H1 (cell line): ENCODE data around the gene ZNF648.
"Not testable (repeated sequence)": the region's sequence is repeated elsewhere in the genome, so short reads cannot be mapped to it uniquely, and the experiment has no call there.

Source experiments
- KDM1A ChIP-seq: fragments of 200-600, 300-600 bp; sonication (generic); IDR thresholded peaks from 2 replicates; pipeline ENCODE4 v1.7.1; 2016; ENCODE audit warnings: mild to moderate bottlenecking, low read length, borderline replicate concordance
- POLR2A ChIP-seq, 2 experiments: IDR thresholded peaks; 1 replicate in 1 of 2; 2 replicates in 1 of 2; pipeline ENCODE4 v1.6.1; 2011; ENCODE audit warnings: low read depth in 2 of 2, low read length in 2 of 2, mild to moderate bottlenecking in 2 of 2; ENCODE audit errors: control extremely low read depth in 1 of 2
- POLR2AphosphoS5 ChIP-seq: IDR thresholded peaks from 2 replicates; pipeline ENCODE4 v1.6.1; 2011; ENCODE audit warnings: low read depth, low read length
- RAD21 ChIP-seq, 2 experiments: IDR thresholded peaks in 1 of 2; conservative IDR thresholded peaks in 1 of 2; 2 replicates each; pipeline ENCODE4 v1.6.1; 2011; ENCODE audit warnings: low read depth in 2 of 2, low read length in 2 of 2, improper control_type of control experiment in 1 of 2, inconsistent platforms in 1 of 2, mild to moderate bottlenecking in 1 of 2, moderate library complexity in 1 of 2
- SRF ChIP-seq: IDR thresholded peaks from 2 replicates; pipeline ENCODE4 v1.6.1; 2011; ENCODE audit warnings: mild to moderate bottlenecking, low read depth, low read length, moderate library complexity
- TCF12 ChIP-seq: IDR thresholded peaks from 2 replicates; pipeline ENCODE4 v1.6.1; 2011; ENCODE audit warnings: low read depth, mild to moderate bottlenecking, low read length
- YY1 ChIP-seq: IDR thresholded peaks from 2 replicates; pipeline ENCODE4 v1.6.1; 2011; ENCODE audit warnings: low read depth, mild to moderate bottlenecking, low read length
- TF ChIP-seq, protein P1 (sequence below): IDR thresholded peaks from 2 replicates; pipeline ENCODE4 v1.6.1; 2011; ENCODE audit warnings: low read length, improper control_type of control experiment

- TF ChIP-seq KDM1A; SRF; POLR2AphosphoS5; RAD21 (IDR thresholded peaks at IDR 0.05 in 1 of 2, conservative IDR thresholded peaks at IDR 0.05 in 1 of 2; ENCODE audit: low read depth in 2 of 2, low read length in 2 of 2); POLR2A (IDR thresholded peaks at IDR 0.05; ENCODE audit: control extremely low read depth in 1 of 2, low read depth in 2 of 2, low read length in 2 of 2); TCF12; YY1: not testable (repeated sequence)
- TF ChIP-seq, protein P1, sequence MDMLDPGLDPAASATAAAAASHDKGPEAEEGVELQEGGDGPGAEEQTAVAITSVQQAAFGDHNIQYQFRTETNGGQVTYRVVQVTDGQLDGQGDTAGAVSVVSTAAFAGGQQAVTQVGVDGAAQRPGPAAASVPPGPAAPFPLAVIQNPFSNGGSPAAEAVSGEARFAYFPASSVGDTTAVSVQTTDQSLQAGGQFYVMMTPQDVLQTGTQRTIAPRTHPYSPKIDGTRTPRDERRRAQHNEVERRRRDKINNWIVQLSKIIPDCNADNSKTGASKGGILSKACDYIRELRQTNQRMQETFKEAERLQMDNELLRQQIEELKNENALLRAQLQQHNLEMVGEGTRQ = not testable (repeated sequence)
Measured at GRCh38 chr1:182010800-182011370, 50.6 kb downstream of the ZNF648 start.
